IMR-90 (cell line): ENCODE measurements around the gene TNS3. TPM values are rescaled to one million over a fixed set of nuclear protein-coding genes. Genes with fewer than 3 reads are reported as not detected.
A peak's percentile ranks its signal among the peaks of the same experiment; 100 is the strongest.

Source experiments
- ATAC-seq: fragments of 200-7000 bp; cut with Tn5 transposase; 2 replicates; pipeline ENCODE4 v1.9.1; 2020; ENCODE audit warnings: low read depth, mild to moderate bottlenecking, moderate library complexity
- BruUV-seq: library from RNA; stranded (reverse); fragments of 400-500 nt; replicated peaks from 2 replicates; lab custom pipeline; 2021; lab: Mats Ljungman, UMichigan
- CTCF ChIA-PET: fragments of 300-600 bp; formaldehyde crosslinking; extraction: SDS; loops from one replicate; lab custom pipeline; 2021; ENCODE audit warnings: antibody characterized with exemption; lab: Yijun Ruan, JAX
- POLR2A ChIA-PET: fragments of 300-600 bp; sonication (Branson Sonifier 250); formaldehyde crosslinking; loops from one replicate; lab custom pipeline; 2022; ENCODE audit warnings: antibody characterized with exemption; ENCODE audit not compliant: unreplicated experiment; lab: Charles Lee
- DNase-seq: peaks from one replicate; pipeline ENCODE4 v3.0.0; 2013
- H2AFZ ChIP-seq: replicated peaks from 2 replicates; pipeline ENCODE3; 2013; ENCODE audit warnings: low read length, mild to moderate bottlenecking; ENCODE audit not compliant: poor library complexity
- H2AK5ac ChIP-seq: 2 replicates; pipeline ENCODE4 v1.6.1; 2013; ENCODE audit warnings: low read depth, low read length, inconsistent platforms
- H2AK9ac ChIP-seq: replicated peaks from 2 replicates; pipeline ENCODE3; 2013; ENCODE audit warnings: mild to moderate bottlenecking, low read depth, low read length, moderate library complexity; ENCODE audit not compliant: poor library complexity
- H2BK120ac ChIP-seq: 2 replicates; pipeline ENCODE4 v1.6.1; 2013; ENCODE audit warnings: low read depth, low read length, inconsistent platforms
- H2BK15ac ChIP-seq: 3 replicates; pipeline ENCODE4 v1.6.1; 2013; ENCODE audit warnings: low read depth, low read length, inconsistent platforms
- H2BK20ac ChIP-seq: 2 replicates; pipeline ENCODE4 v1.6.1; 2013; ENCODE audit warnings: low read depth, mild to moderate bottlenecking, inconsistent platforms, low read length, moderate library complexity
- H2BK5ac ChIP-seq: 2 replicates; pipeline ENCODE4 v1.6.1; 2013; ENCODE audit warnings: mild to moderate bottlenecking, low read depth, low read length, inconsistent platforms; ENCODE audit not compliant: poor library complexity, severe bottlenecking
- H3K14ac ChIP-seq: replicated peaks from 2 replicates; pipeline ENCODE4 v1.6.1; 2013; ENCODE audit warnings: low read depth, low read length, inconsistent platforms
- H3K18ac ChIP-seq: 2 replicates; pipeline ENCODE4 v1.6.1; 2013; ENCODE audit warnings: low read depth, low read length, control low read depth
- H3K23ac ChIP-seq: 2 replicates; pipeline ENCODE4 v1.6.1; 2013; ENCODE audit warnings: low read depth, low read length, inconsistent platforms
- H3K27ac ChIP-seq: 2 replicates; pipeline ENCODE4 v1.5.1; 2013; ENCODE audit warnings: mild to moderate bottlenecking, control low read depth, low read length; ENCODE audit not compliant: insufficient read depth
- H3K27me3 ChIP-seq: 2 replicates; pipeline ENCODE4 v1.6.1; 2013; ENCODE audit warnings: low read length; ENCODE audit not compliant: control insufficient read depth, insufficient read depth
- H3K36me3 ChIP-seq: 2 replicates; pipeline ENCODE4 v1.6.1; 2013; ENCODE audit warnings: low read length, mixed read lengths; ENCODE audit not compliant: control insufficient read depth, insufficient read depth
- H3K4ac ChIP-seq: 2 replicates; pipeline ENCODE4 v1.6.1; 2013; ENCODE audit warnings: low read depth, low read length, inconsistent platforms
- H3K4me1 ChIP-seq: 2 replicates; pipeline ENCODE4 v1.6.1; 2013; ENCODE audit warnings: low read length, mixed read lengths; ENCODE audit not compliant: control insufficient read depth, insufficient read depth
- H3K4me2 ChIP-seq: 2 replicates; pipeline ENCODE4 v1.6.1; 2013; ENCODE audit warnings: low read depth, mild to moderate bottlenecking, control low read depth, low read length, moderate library complexity
- H3K4me3 ChIP-seq: 2 replicates; pipeline ENCODE4 v1.5.1; 2013; ENCODE audit warnings: low read depth, mild to moderate bottlenecking, control low read depth, low read length, moderate library complexity; ENCODE audit not compliant: insufficient read depth
- H3K56ac ChIP-seq: 2 replicates; pipeline ENCODE4 v1.6.1; 2013; ENCODE audit warnings: low read length, inconsistent platforms; ENCODE audit not compliant: insufficient read depth; ENCODE audit errors: extremely low read depth
- H3K79me1 ChIP-seq, 2 experiments: 2 replicates each; pipeline ENCODE4 v1.6.1; 2013; ENCODE audit warnings: low read length in 2 of 2, inconsistent platforms in 1 of 2, low read depth in 1 of 2
- H3K9ac ChIP-seq: 2 replicates; pipeline ENCODE4 v1.6.1; 2013; ENCODE audit warnings: low read depth, low read length, control low read depth
- H3K9me1 ChIP-seq: 2 replicates; pipeline ENCODE4 v1.6.1; 2013; ENCODE audit warnings: low read length, inconsistent platforms; ENCODE audit not compliant: insufficient read depth
- H3K9me3 ChIP-seq: 2 replicates; pipeline ENCODE4 v1.6.1; 2013; ENCODE audit warnings: low read length; ENCODE audit not compliant: control insufficient read depth, insufficient read depth
- H4K20me1 ChIP-seq: 2 replicates; pipeline ENCODE4 v1.6.1; 2013; ENCODE audit warnings: low read length, inconsistent platforms; ENCODE audit not compliant: insufficient read depth
- H4K5ac ChIP-seq: 2 replicates; pipeline ENCODE4 v1.6.1; 2013; ENCODE audit warnings: mild to moderate bottlenecking, low read depth, low read length, control low read depth
- H4K8ac ChIP-seq, 2 experiments: 2 replicates each; pipeline ENCODE4 v1.6.1; 2013; ENCODE audit warnings: low read depth in 2 of 2, low read length in 2 of 2, control low read depth in 1 of 2, inconsistent platforms in 1 of 2
- H4K91ac ChIP-seq: 2 replicates; pipeline ENCODE4 v1.6.1; 2013; ENCODE audit warnings: low read depth, low read length, inconsistent platforms; ENCODE audit not compliant: insufficient read depth
- POLR2A ChIP-seq: IDR thresholded peaks from 2 replicates; pipeline ENCODE4 v1.6.1; 2012; ENCODE audit warnings: mild to moderate bottlenecking, low read depth, low read length
- RFX5 ChIP-seq: IDR thresholded peaks from 2 replicates; pipeline ENCODE4 v1.8.0; 2012; ENCODE audit warnings: low read depth, mild to moderate bottlenecking, low read length, moderate library complexity
- WGBS, 2 experiments: methylation state at CpG; one replicate each; pipeline versions ENCODE4 v1.1.5 to v1.1.7; 2013; ENCODE audit warnings: missing lambda C conversion rate in 2 of 2; ENCODE audit not compliant: insufficient read length in 1 of 2; ENCODE audit errors: extremely low coverage in 2 of 2; 5-methylcytosine and 5-hydroxymethylcytosine counted together
- dilution Hi-C: fragments of 300-500 bp; cut with HindIII; formaldehyde crosslinking; loops from one replicate; pipeline ENCODE4 v1.14.3; 2018; ENCODE audit warnings: low sequenced_read_pairs; ENCODE audit not compliant: unreplicated experiment
- in situ Hi-C: fragments of 300-500 bp; cut with MboI; formaldehyde crosslinking; loops from 3 replicates; pipeline ENCODE4 v1.14.3; 2019; ENCODE audit warnings: low sequenced_read_pairs, inconsistent platforms, mixed read lengths
- intact Hi-C: fragments of 100-400 bp; cut with micrococcal nuclease; formaldehyde crosslinking; loops from 2 replicates; pipeline ENCODE4 v1.10.0; 2022
- polyA plus RNA-seq, 3 experiments: library from polyadenylated mRNA; depleted of rRNA; stranded (reverse); fragments of >200 nt; gene quantifications; 2 replicates each; pipeline ENCODE4 v1.2.3, GENCODE V29; 2012; ENCODE audit warnings: low replicate concordance in 1 of 3
- total RNA-seq: library from RNA; depleted of rRNA; stranded (reverse); fragments of >200 nt; gene quantifications from 2 replicates; pipeline ENCODE4 v1.2.3, GENCODE V29; 2012

TNS3 gene
- total and polyA plus RNA-seq, 2 of the 4 experiments (the other 2 are of a cell fraction): 64.3 to 79.2 TPM

DNA sequence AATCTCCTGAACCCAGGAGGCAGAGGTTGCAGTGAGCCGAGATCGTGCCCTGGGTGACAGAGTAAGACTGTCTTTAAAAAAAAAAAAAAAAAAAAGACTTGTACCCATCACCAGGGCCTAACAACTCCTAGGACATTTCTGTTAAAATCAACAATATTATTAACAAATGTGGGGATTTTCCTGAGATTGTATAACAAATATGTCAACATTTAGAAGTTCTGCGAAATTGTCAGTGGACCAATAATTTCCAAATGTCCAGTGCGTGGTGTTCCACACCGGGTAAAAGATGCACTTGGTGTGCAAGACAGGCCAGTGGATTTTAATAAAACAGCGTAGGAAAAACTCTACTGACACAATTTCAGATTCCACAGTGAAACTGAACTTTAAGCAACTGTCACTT lies 71.1 kb downstream of the TNS3 start:
- DNase-seq (no peak), ATAC-seq (no peak)
- TF ChIP-seq RFX5: no peak
- TF ChIP-seq POLR2A: 0 out of 2 replicates have a peak, but pooled peaks have one; percentile 16
- 0 out of 2 replicates have a peak overlapping the region, but pooled peaks have one; percentile 13 for H2BK120ac ChIP-seq
- no CpG with 5 or more reads among the region's 6 CpGs for WGBS, 2 experiments
- H3K36me3 ChIP-seq: peaks cover 29% of the 10 kb centered on the region
- no TSS peak for BruUV-seq
- intact Hi-C loops (loop anchor here (5.0 kb wide), 1 partner anchor 307 kb away; no protein-coding TSS in a partner anchor), dilution Hi-C loops (no loop called here), in situ Hi-C loops (no loop called here)
- no peak overlapping the region for H2BK15ac ChIP-seq
- ChIA-PET POLR2A (interaction anchor here (1.1 kb wide), 1 partner anchor 99 kb away, joined by 3 read pairs; no protein-coding TSS in a partner anchor), CTCF (no interaction called here)
- H2AK9ac ChIP-seq: no peak overlapping the region
- H3K27me3 ChIP-seq: no peaks in the 10 kb centered on the region
- H4K5ac ChIP-seq: no peak overlapping the region
- H2AK5ac ChIP-seq: no peak overlapping the region
- peaks cover 45% of the 10 kb centered on the region for H4K20me1 ChIP-seq
- H3K18ac ChIP-seq: no peak overlapping the region
- no peak overlapping the region for H2BK20ac ChIP-seq
- H3K9me1 ChIP-seq: peaks cover 54% of the 10 kb centered on the region
- no peak overlapping the region for H2AFZ ChIP-seq
- no peak overlapping the region for H4K91ac ChIP-seq
- no peak overlapping the region for H3K4ac ChIP-seq
- H3K14ac ChIP-seq: no peak overlapping the region
- H3K56ac ChIP-seq: no peak overlapping the region
- H3K27ac ChIP-seq: no peak overlapping the region
- peaks cover 46 to 93% of the 10 kb centered on the region in 2 experiments for H3K79me1 ChIP-seq
- no peak overlapping the region for H3K9ac ChIP-seq
- H3K23ac ChIP-seq: no peak overlapping the region
- H3K9me3 ChIP-seq: no peaks in the 10 kb centered on the region
- no peak overlapping the region for H2BK5ac ChIP-seq
- H4K8ac ChIP-seq: no peak overlapping the region
- H3K4me1 ChIP-seq: peaks cover 30% of the 10 kb centered on the region
- no peak overlapping the region for H3K4me2 ChIP-seq
- no peak overlapping the region for H3K4me3 ChIP-seq
